ENCODE results near the gene LAMA2.

LAMA2 gene

GRCh38 chr6:129501740-129502660 lies 619.1 kb downstream of the LAMA2 start:
- no peak for DNase-seq

- no peak for DNase-seq
Observed at GRCh38 chr6:129504456-129504855, 621.5 kb downstream of the LAMA2 start.

GRCh38 chr6:129507059-129507807 lies 624.3 kb downstream of the LAMA2 start:
- DNase-seq = no peak

- DNase-seq = no peak
Observed at GRCh38 chr6:129507846-129508245, 624.9 kb downstream of the LAMA2 start.

- no peak for DNase-seq
Observed at GRCh38 chr6:129508477-129509145, 625.7 kb downstream of the LAMA2 start.

- no peak for DNase-seq
Observed at GRCh38 chr6:129510950-129511349, 628.0 kb downstream of the LAMA2 start.

GRCh38 chr6:129513471-129513870 lies 630.5 kb downstream of the LAMA2 start:
- DNase-seq = no peak

- no peak for DNase-seq
Observed at GRCh38 chr6:129515004-129515403, 632.1 kb downstream of the LAMA2 start.

- DNase-seq = no peak
Observed at GRCh38 chr6:129516005-129516404, 633.1 kb downstream of the LAMA2 start.

- DNase-seq = no peak
Observed at GRCh38 chr6:129516787-129517186, 633.8 kb downstream of the LAMA2 start.

- DNase-seq = no peak
Observed at GRCh38 chr6:129517288-129517687, 634.4 kb downstream of the LAMA2 start.

- no peak for DNase-seq
Observed at GRCh38 chr6:129519750-129520149, 636.8 kb downstream of the LAMA2 start.

GRCh38 chr6:129521946-129522345 lies 639.0 kb downstream of the LAMA2 start:
- no peak for DNase-seq

GRCh38 chr6:129523816-129524215 lies 640.9 kb downstream of the LAMA2 start:
- DNase-seq = no peak

- DNase-seq = no peak
Observed at GRCh38 chr6:129525055-129525454, 642.1 kb downstream of the LAMA2 start.

GRCh38 chr6:129534926-129535325 lies 652.0 kb downstream of the LAMA2 start:
- DNase-seq = no peak

GRCh38 chr6:129536271-129536670 lies 653.3 kb downstream of the LAMA2 start:
- no peak for DNase-seq

- no peak for DNase-seq
Observed at GRCh38 chr6:129539032-129539431, 656.1 kb downstream of the LAMA2 start.

- DNase-seq = no peak
Observed at GRCh38 chr6:129542705-129543104, 659.8 kb downstream of the LAMA2 start.

- no peak for DNase-seq
Observed at GRCh38 chr6:129543981-129544380, 661.0 kb downstream of the LAMA2 start.

- no peak for DNase-seq
Observed at GRCh38 chr6:129544892-129545612, 662.1 kb downstream of the LAMA2 start.

- no peak for DNase-seq
Observed at GRCh38 chr6:129546702-129547101, 663.8 kb downstream of the LAMA2 start.

- DNase-seq = no peak
Observed at GRCh38 chr6:129551486-129551885, 668.5 kb downstream of the LAMA2 start.
